Measurements from ENCODE around the gene CEMIP2.

CEMIP2 gene

GRCh38 chr9:71746023-71746757 is 22.1 kb downstream of the CEMIP2 start:
- DNase-seq = no peak

- DNase-seq = no peak
Measured at GRCh38 chr9:71744754-71745521, 23.4 kb downstream of the CEMIP2 start.

GRCh38 chr9:71743882-71744281 is 24.4 kb downstream of the CEMIP2 start:
- no peak for DNase-seq

- DNase-seq = no peak
Measured at GRCh38 chr9:71743217-71743705, 25.1 kb downstream of the CEMIP2 start.

- DNase-seq = no peak
Measured at GRCh38 chr9:71742703-71743102, 25.6 kb downstream of the CEMIP2 start.

- no peak for DNase-seq
Measured at GRCh38 chr9:71741926-71742648, 26.2 kb downstream of the CEMIP2 start.

GRCh38 chr9:71740199-71740598 is 28.1 kb downstream of the CEMIP2 start:
- no peak for DNase-seq

- DNase-seq = no peak
Measured at GRCh38 chr9:71737455-71737854, 30.9 kb downstream of the CEMIP2 start.

- no peak for DNase-seq
Measured at GRCh38 chr9:71736236-71736635, 32.1 kb downstream of the CEMIP2 start.

GRCh38 chr9:71734950-71735349 is 33.4 kb downstream of the CEMIP2 start:
- no peak for DNase-seq

GRCh38 chr9:71733176-71733575 is 35.1 kb downstream of the CEMIP2 start:
- DNase-seq = no peak

GRCh38 chr9:71729816-71730526 is 38.3 kb downstream of the CEMIP2 start:
- DNase-seq = no peak

- no peak for DNase-seq
Measured at GRCh38 chr9:71726723-71727122, 41.6 kb downstream of the CEMIP2 start.

- no peak for DNase-seq
Measured at GRCh38 chr9:71725590-71726338, 42.5 kb downstream of the CEMIP2 start.

GRCh38 chr9:71721855-71722254 is 46.5 kb downstream of the CEMIP2 start:
- DNase-seq = no peak

- DNase-seq = no peak
Measured at GRCh38 chr9:71719562-71719961, 48.8 kb downstream of the CEMIP2 start.

GRCh38 chr9:71719088-71719487 is 49.2 kb downstream of the CEMIP2 start:
- DNase-seq = no peak

GRCh38 chr9:71716138-71716909 is 52.0 kb downstream of the CEMIP2 start:
- DNase-seq = no peak

GRCh38 chr9:71710856-71711255 is 57.5 kb downstream of the CEMIP2 start:
- DNase-seq = no peak

GRCh38 chr9:71710201-71710600 is 58.1 kb downstream of the CEMIP2 start:
- no peak for DNase-seq

GRCh38 chr9:71709384-71709783 is 58.9 kb downstream of the CEMIP2 start:
- DNase-seq = no peak

Data from CD4-positive, alpha-beta T cell treated with Interleukin-10 for 1 hour (primary cell).